SK-N-SH (cell line): ENCODE results near the gene PROCR. TPM values are rescaled to one million over a fixed set of nuclear protein-coding genes. Genes with fewer than 3 reads are reported as not detected.
A peak's percentile ranks its signal among the peaks of the same experiment; 100 is the strongest.

Source experiments
- CTCF ChIA-PET: fragments of 300-600, 350-600 bp; formaldehyde crosslinking; extraction: SDS; loops from one replicate; lab custom pipeline; 2021; lab: Yijun Ruan, JAX
- POLR2A ChIA-PET: fragments of 350-600 bp; sonication (Branson Sonifier 250); formaldehyde crosslinking; extraction: SDS; loops from one replicate; lab custom pipeline; 2020; ENCODE audit warnings: antibody characterized with exemption, inconsistent platforms; lab: Yijun Ruan, JAX
- DNase-seq: peaks from one replicate; pipeline ENCODE4 v3.0.0; 2012
- H2AFZ ChIP-seq: fragments of 200-600 bp; sonication (generic); 2 replicates; pipeline ENCODE4 v1.8.1; 2016; ENCODE audit warnings: antibody characterized with exemption, mild to moderate bottlenecking, low read depth
- H3F3A ChIP-seq: fragments of 200-600 bp; sonication (generic); replicated peaks from 2 replicates; pipeline ENCODE3; 2016; ENCODE audit warnings: antibody characterized with exemption, mild to moderate bottlenecking; ENCODE audit not compliant: insufficient read depth
- H3K27ac ChIP-seq, 2 experiments: fragments of 200-500 bp in 1 of 2; fragments of 200-600 bp in 1 of 2; sonication (Bioruptor generic) in 1 of 2; sonication (generic), shearing (Covaris generic) in 1 of 2; 2 replicates each; pipeline versions ENCODE4 v1.5.1 to v1.6.1; 2014 to 2016; ENCODE audit warnings: low read depth in 2 of 2, inconsistent platforms in 1 of 2, low read length in 1 of 2, mild to moderate bottlenecking in 1 of 2, mixed read lengths in 1 of 2
- H3K27me3 ChIP-seq: fragments of 200-600 bp; sonication (generic), shearing (Covaris generic); 2 replicates; pipeline ENCODE4 v1.6.1; 2016; ENCODE audit warnings: mixed run types; ENCODE audit not compliant: insufficient read depth
- H3K36me3 ChIP-seq, 2 experiments: fragments of 200-500 bp in 1 of 2; fragments of 200-600 bp in 1 of 2; sonication (Bioruptor generic) in 1 of 2; sonication (generic) in 1 of 2; replicated peaks in 1 of 2; 2 replicates each; pipeline versions ENCODE3 to v1.5.1; 2014 to 2016; ENCODE audit warnings: low read length in 1 of 2, mild to moderate bottlenecking in 1 of 2; ENCODE audit not compliant: insufficient read depth in 2 of 2, control insufficient read depth in 1 of 2
- H3K4me1 ChIP-seq, 2 experiments: fragments of 200-500 bp in 1 of 2; fragments of 200-600 bp in 1 of 2; sonication (Bioruptor generic) in 1 of 2; sonication (generic), shearing (Covaris generic) in 1 of 2; 2 replicates each; pipeline versions ENCODE4 v1.5.1 to v1.6.1; 2014 to 2016; ENCODE audit warnings: low read depth in 1 of 2, low read length in 1 of 2, mixed run types in 1 of 2; ENCODE audit not compliant: insufficient read depth in 2 of 2, control insufficient read depth in 1 of 2
- H3K4me2 ChIP-seq: fragments of 200-600 bp; sonication (generic), shearing (Covaris generic); 2 replicates; pipeline ENCODE4 v1.6.1; 2017; ENCODE audit warnings: mixed run types
- H3K4me3 ChIP-seq, 2 experiments: fragments of 200-500 bp in 1 of 2; fragments of 200-600 bp in 1 of 2; sonication (Bioruptor generic) in 1 of 2; sonication (generic), shearing (Covaris generic) in 1 of 2; 2 replicates each; pipeline versions ENCODE4 v1.5.1 to v1.8.1; 2014 to 2016; ENCODE audit warnings: low read depth in 2 of 2, inconsistent platforms in 1 of 2, low read length in 1 of 2, mild to moderate bottlenecking in 1 of 2, mixed read lengths in 1 of 2, moderate library complexity in 1 of 2
- H3K79me2 ChIP-seq: fragments of 200-600 bp; sonication (generic); 2 replicates; pipeline ENCODE4 v1.8.1; 2017; ENCODE audit warnings: mild to moderate bottlenecking; ENCODE audit not compliant: insufficient read depth
- H3K9ac ChIP-seq: fragments of 200-600 bp; sonication (generic); 2 replicates; pipeline ENCODE4 v1.6.1; 2017; ENCODE audit warnings: mixed run types
- H3K9me2 ChIP-seq: fragments of 200-600 bp; sonication (generic); 2 replicates; pipeline ENCODE4 v1.6.1; 2017; ENCODE audit warnings: mixed run types
- H3K9me3 ChIP-seq: fragments of 200-600 bp; sonication (generic); 2 replicates; pipeline ENCODE4 v1.6.1; 2017; ENCODE audit warnings: mixed run types, mild to moderate bottlenecking, moderate library complexity
- H4K20me1 ChIP-seq: fragments of 200-600 bp; sonication (generic); 2 replicates; pipeline ENCODE4 v1.6.1; 2017; ENCODE audit warnings: mild to moderate bottlenecking, mixed run types; ENCODE audit not compliant: insufficient read depth
- ELF1 ChIP-seq: IDR thresholded peaks from 2 replicates; pipeline ENCODE4 v1.4.0; 2012
- FOXJ3 ChIP-seq: sonication (generic); formaldehyde crosslinking; IDR thresholded peaks from 2 replicates; pipeline ENCODE4 v1.5.1; 2020; ENCODE audit warnings: mild to moderate bottlenecking, missing genetic modification reagents
- GATA2 ChIP-seq: sonication (generic); formaldehyde crosslinking; IDR thresholded peaks from 2 replicates; pipeline ENCODE4 v1.5.0; 2020; ENCODE audit warnings: mild to moderate bottlenecking, missing genetic modification reagents
- IRF3 ChIP-seq: fragments of 150-350 bp; IDR thresholded peaks from 2 replicates; pipeline ENCODE4 v1.6.1; 2016; ENCODE audit warnings: mild to moderate bottlenecking, low read depth, low read length
- NFIC ChIP-seq: IDR thresholded peaks from 2 replicates; pipeline ENCODE4 v1.4.0; 2012; ENCODE audit warnings: borderline replicate concordance
- USF1 ChIP-seq: IDR thresholded peaks from 2 replicates; pipeline ENCODE4 v1.4.0; 2012; ENCODE audit warnings: low read depth, borderline replicate concordance
- WGBS: methylation state at CpG from one replicate; pipeline ENCODE4 v1.1.6; 2017; ENCODE audit warnings: low lambda C conversion rate; 5-methylcytosine and 5-hydroxymethylcytosine counted together
- polyA plus RNA-seq, 3 experiments: library from polyadenylated mRNA; depleted of rRNA; stranded (reverse); fragments of >200 nt; gene quantifications; 2 replicates each; pipeline ENCODE4 v1.2.3, GENCODE V29; 2012

The PROCR gene
- 23.5 and 29.5 TPM in 2 replicates for polyA plus RNA-seq (2012; rRNA removed)
- polyA plus RNA-seq (2012; cell fraction: cytosol; rRNA removed) = 21.2 and 23.3 TPM in 2 replicates
- 15.0 and 26.5 TPM in 2 replicates for polyA plus RNA-seq (2012; cell fraction: nucleus; rRNA removed)

GRCh38 chr20:35171753-35172433 is at the start of gene PROCR:
TSS of gene PROCR (plus strand) at chr20:35172072. CDS start at chr20:35172155, 83 bp downstream.
- CTCF ChIA-PET = no interaction called here
- Histone ChIP-seq H3K4me2 (peak within 1 kb of the TSS; percentile 76), H3K9me2 (no peaks in the 10 kb centered on the region), H3F3A (peaks cover 5% of the 10 kb centered on the region), H3K4me1 (peaks cover 0 to 12% of the 10 kb centered on the region in 2 experiments; a peak in 1 of 4 replicates), H3K36me3 (no peaks in the 10 kb centered on the region), H3K9me3 (no peaks in the 10 kb centered on the region), H4K20me1 (no peaks in the 10 kb centered on the region), H3K27me3 (no peaks in the 10 kb centered on the region), H3K79me2 (no peaks in the 10 kb centered on the region), H3K27ac (peak within 1 kb of the TSS in 1 of 2 experiments; percentile 58; a peak in 2 of 4 replicates), H2AFZ (peak within 1 kb of the TSS; percentile 89), H3K9ac (peak within 1 kb of the TSS; percentile 22; the same call in 1 of the 2 replicates), H3K4me3 (peak within 1 kb of the TSS; percentile 32 to 35; a peak in 3 of 4 replicates)
- POLR2A ChIA-PET = no interaction called here
- WGBS = 41% methylated on average over 16 of the region's 16 CpGs
- TF ChIP-seq IRF3 = no peak
- TF ChIP-seq GATA2 (CRISPR knock-in tag) = 0 out of 2 replicates have a peak, but pooled peaks have one; percentile 18
- TF ChIP-seq NFIC = no peak
- TF ChIP-seq ELF1 = peak; percentile 12; the same call in 1 of the 2 replicates
- DNase-seq = peak; percentile 51

- Histone ChIP-seq H3K4me3 (no peak overlapping the region), H3K36me3 (peaks cover 24 to 46% of the 10 kb centered on the region in 2 experiments), H3K9me3 (no peaks in the 10 kb centered on the region), H3K79me2 (no peaks in the 10 kb centered on the region), H3K4me2 (no peak overlapping the region), H3F3A (peaks cover 5% of the 10 kb centered on the region), H3K9ac (no peak overlapping the region), H3K9me2 (no peaks in the 10 kb centered on the region), H3K4me1 (peaks cover 0 to under 1% of the 10 kb centered on the region in 2 experiments; a peak in 1 of 4 replicates), H3K27ac (no peak overlapping the region), H2AFZ (no peak overlapping the region), H4K20me1 (no peaks in the 10 kb centered on the region), H3K27me3 (no peaks in the 10 kb centered on the region)
- CTCF ChIA-PET = interaction anchor here (0.8 to 1.7 kb wide), 2 partner anchors 22 to 27 kb away, joined by 3 to 4 read pairs; no protein-coding TSS in a partner anchor
- POLR2A ChIA-PET = no interaction called here
- DNase-seq = no peak
- TF ChIP-seq FOXJ3 (CRISPR knock-in tag) = no peak
- TF ChIP-seq USF1 = no peak
- WGBS = 98% methylated on average over 5 of the region's 5 CpGs
These were observed 49.0 kb upstream of the PROCR start for GRCh38 chr20:35122756-35123405.
